Measurements from ENCODE around the gene PUS7L.
"Not testable (repeated sequence)": the region's sequence is repeated elsewhere in the genome, so short reads cannot be mapped to it uniquely, and the experiment has no call there.

PUS7L gene

GRCh38 chr12:43696154-43696553 lies 62.4 kb downstream of the PUS7L start:
- Histone ChIP-seq H4K20me1 (no peaks in the 10 kb centered on the region), H3K36me3 (no peaks in the 10 kb centered on the region), H3K4me3 (no peak overlapping the region), H3K27me3 (no peaks in the 10 kb centered on the region), H3K4me2 (peak overlapping the region in 10 of 11 experiments; percentile 4 to 65 (median 24); a peak in 12 of 22 replicates), H3K27ac (peak overlapping the region in 1 of 11 experiments; percentile 9; a peak in 1 of 22 replicates), H3K9ac (no peak overlapping the region), H3K4me1 (peaks cover 21 to 39% (median 34%) of the 10 kb centered on the region in 10 experiments), H3K9me3 (replicated peaks in 1 of 11) (peaks cover 0 to 22% (median 10%) of the 10 kb centered on the region in 11 experiments; a peak in 13 of 22 replicates)
- TF ChIP-seq Cebpa-rat (IDR thresholded peaks at IDR 0.05), result no peak

- no peak for TF ChIP-seq Cebpa-rat (IDR thresholded peaks at IDR 0.05)
- no peak overlapping the region for H3K4me3 ChIP-seq
- H3K4me1 ChIP-seq, result peaks cover 21 to 39% (median 35%) of the 10 kb centered on the region in 10 experiments
- H3K9ac ChIP-seq, result no peak overlapping the region
- no peaks in the 10 kb centered on the region for H4K20me1 ChIP-seq
- H3K27ac ChIP-seq, result no peak overlapping the region
- peaks cover 5 to 21% (median 18%) of the 10 kb centered on the region in 11 experiments; a peak in 17 of 22 replicates for H3K9me3 ChIP-seq (replicated peaks in 1 of 11)
- H3K36me3 ChIP-seq, result no peaks in the 10 kb centered on the region
- no peak overlapping the region for H3K4me2 ChIP-seq
- H3K27me3 ChIP-seq, result no peaks in the 10 kb centered on the region
Measured at GRCh38 chr12:43694879-43695278, 63.7 kb downstream of the PUS7L start.

DNA sequence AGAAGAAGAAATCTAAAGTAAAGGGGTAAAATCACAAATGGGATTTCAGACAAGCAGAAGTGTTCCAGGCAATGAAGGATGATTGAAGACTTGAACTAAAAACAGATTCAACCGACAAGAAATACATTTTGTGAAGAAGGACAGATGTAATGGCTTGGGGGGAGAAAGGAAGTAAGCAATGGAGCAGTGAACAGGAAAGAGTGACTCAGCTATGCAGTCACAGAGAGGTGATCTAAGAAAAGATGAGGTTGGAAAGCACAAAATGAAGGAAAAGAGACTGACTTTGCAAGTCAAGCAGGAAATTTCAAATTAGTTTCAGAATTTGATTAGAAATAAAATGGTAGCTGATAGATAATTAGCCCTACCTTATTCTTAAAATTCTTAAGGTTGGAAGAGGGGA lies 66.5 kb downstream of the PUS7L start:
- H3K36me3 ChIP-seq, result no peaks in the 10 kb centered on the region
- H3K4me3 ChIP-seq, result 0 out of 20 replicates have a peak overlapping the region, but pooled peaks of 1 of the 10 experiments have one; percentile 25
- peak overlapping the region in 8 of 11 experiments; percentile 18 to 71 (median 60); a peak in 14 of 22 replicates for H3K27ac ChIP-seq
- H3K9ac ChIP-seq, result peak overlapping the region in 1 of 11 experiments; percentile 7; a peak in 2 of 22 replicates
- no peaks in the 10 kb centered on the region for H3K27me3 ChIP-seq
- TF ChIP-seq Cebpa-rat (IDR thresholded peaks at IDR 0.05), result no peak
- no peaks in the 10 kb centered on the region for H4K20me1 ChIP-seq
- H3K9me3 ChIP-seq (replicated peaks in 1 of 11), result peaks cover 8 to 42% (median 33%) of the 10 kb centered on the region in 11 experiments; a peak in 19 of 22 replicates
- peaks cover 21 to 54% (median 40%) of the 10 kb centered on the region in 10 experiments for H3K4me1 ChIP-seq
- peak overlapping the region; percentile 39 to 79 (median 58) for H3K4me2 ChIP-seq

- not testable (repeated sequence) for H3K4me3 ChIP-seq, H3K27me3 ChIP-seq, H4K20me1 ChIP-seq, H3K4me2 ChIP-seq, H3K27ac ChIP-seq, H3K36me3 ChIP-seq, H3K9ac ChIP-seq
- H3K9me3 ChIP-seq (replicated peaks in 1 of 11), result peaks cover 8 to 32% (median 20%) of the 10 kb centered on the region in 11 experiments; a peak in 18 of 22 replicates
- H3K4me1 ChIP-seq, result peaks cover 0 to 23% (median 12%) of the 10 kb centered on the region in 10 experiments; a peak in 11 of 20 replicates
Measured at GRCh38 chr12:43685491-43685890, 73.1 kb downstream of the PUS7L start.

DNA sequence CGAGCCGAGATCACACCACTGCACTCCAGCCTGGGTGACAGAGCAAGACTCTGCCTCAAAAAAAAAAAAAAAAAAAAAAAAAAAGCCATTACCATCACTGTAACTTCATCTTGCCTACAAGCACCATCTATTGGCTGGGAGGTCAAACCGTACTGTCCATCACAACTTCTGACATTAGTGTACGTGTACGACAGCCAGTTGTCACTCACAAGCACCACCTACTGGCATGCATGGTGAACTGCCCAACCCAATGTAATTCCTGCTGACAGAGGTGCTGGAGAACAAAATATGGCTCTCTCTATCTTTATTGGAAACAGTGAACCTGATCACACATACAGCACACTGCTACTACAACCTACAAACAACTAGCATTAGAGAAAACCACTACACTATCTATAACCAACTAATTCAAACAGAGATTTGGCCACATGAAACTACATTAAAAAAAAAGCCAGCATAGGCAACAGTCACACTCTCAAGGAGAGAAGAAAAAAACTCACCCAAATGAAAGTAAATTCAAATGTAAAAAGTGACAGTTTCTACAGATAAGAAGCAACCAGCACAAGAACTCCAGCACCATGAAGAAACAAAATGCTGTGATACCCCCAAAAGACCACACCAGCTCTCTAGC lies 82.3 kb downstream of the PUS7L start:
- H3K4me3 ChIP-seq, result no peak overlapping the region
- H3K4me2 ChIP-seq, result no peak overlapping the region
- H3K36me3 ChIP-seq, result no peaks in the 10 kb centered on the region
- H3K27me3 ChIP-seq, result no peaks in the 10 kb centered on the region
- H3K9ac ChIP-seq, result no peak overlapping the region
- H3K9me3 ChIP-seq (replicated peaks in 1 of 11), result peaks cover 0 to 17% (median 11%) of the 10 kb centered on the region in 11 experiments; a peak in 11 of 22 replicates
- no peaks in the 10 kb centered on the region for H4K20me1 ChIP-seq
- no peak overlapping the region for H3K27ac ChIP-seq
- H3K4me1 ChIP-seq, result peaks cover 0 to 8% (median 2%) of the 10 kb centered on the region in 10 experiments; a peak in 5 of 20 replicates
- no peak for TF ChIP-seq Cebpa-rat (IDR thresholded peaks at IDR 0.05)

DNA sequence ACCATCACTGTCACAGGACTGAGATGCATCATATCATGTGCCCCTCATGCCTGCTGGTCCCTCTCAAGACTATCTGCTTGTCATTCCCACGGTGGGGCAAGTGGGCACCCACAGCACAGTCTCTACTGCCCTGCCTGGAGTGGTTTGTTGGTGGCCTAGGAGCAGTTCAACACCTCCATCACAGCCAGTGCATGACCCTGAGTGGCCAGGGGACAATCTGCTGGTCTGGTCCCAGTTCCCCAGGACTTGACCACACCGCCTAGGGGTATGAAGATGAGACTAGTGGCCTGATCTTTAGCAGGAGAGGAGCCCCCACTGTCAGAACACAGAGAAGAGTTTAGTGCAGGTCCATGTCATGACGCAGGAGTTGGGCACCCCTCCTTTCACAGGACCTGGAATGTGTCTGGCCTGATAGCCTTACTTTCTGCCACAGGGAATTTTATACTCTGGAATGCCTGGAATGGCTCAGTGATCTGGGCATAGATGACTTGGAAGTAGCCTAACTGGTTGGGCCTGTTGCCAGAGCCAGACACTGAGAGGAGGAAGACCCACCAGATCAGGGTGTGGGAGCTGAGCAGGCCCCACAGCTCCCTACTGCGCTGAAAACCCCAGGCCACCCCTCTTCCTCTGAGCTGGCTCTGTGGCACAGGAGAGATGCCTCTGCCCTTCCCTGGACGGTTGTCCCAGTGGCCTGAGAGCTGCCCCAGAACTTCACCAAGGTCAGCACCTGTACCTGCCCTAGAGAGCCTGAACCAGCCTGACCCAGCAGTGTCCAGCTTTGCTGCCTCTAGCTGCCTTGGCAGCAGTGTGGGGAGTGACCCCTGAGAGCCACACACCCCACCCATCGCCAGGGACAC lies 83.3 kb downstream of the PUS7L start:
- Histone ChIP-seq H3K4me1 (peaks cover 0 to 8% (median 2%) of the 10 kb centered on the region in 10 experiments; a peak in 5 of 20 replicates), H4K20me1 (no peaks in the 10 kb centered on the region), H3K4me2 (peak overlapping the region in 2 of 11 experiments; percentile 1 to 34; a peak in 2 of 22 replicates), H3K36me3 (no peaks in the 10 kb centered on the region), H3K9ac (no peak overlapping the region), H3K27ac (no peak overlapping the region), H3K27me3 (no peaks in the 10 kb centered on the region), H3K9me3 (replicated peaks in 1 of 11) (peaks cover 0 to 17% (median 11%) of the 10 kb centered on the region in 11 experiments; a peak in 11 of 22 replicates), H3K4me3 (no peak overlapping the region)
- no peak for TF ChIP-seq Cebpa-rat (IDR thresholded peaks at IDR 0.05)

- Histone ChIP-seq H3K9ac (no peak overlapping the region), H3K4me1 (peaks cover 0 to 9% (median 1%) of the 10 kb centered on the region in 10 experiments; a peak in 6 of 20 replicates), H3K4me3 (no peak overlapping the region), H3K4me2 (no peak overlapping the region), H4K20me1 (no peaks in the 10 kb centered on the region), H3K9me3 (replicated peaks in 1 of 11) (no peaks in the 10 kb centered on the region), H3K27ac (no peak overlapping the region), H3K27me3 (no peaks in the 10 kb centered on the region), H3K36me3 (no peaks in the 10 kb centered on the region)
- TF ChIP-seq Cebpa-rat (IDR thresholded peaks at IDR 0.05), result no peak
Measured at GRCh38 chr12:43669373-43669772, 89.2 kb downstream of the PUS7L start.

All from BLaER1 treated with 17β-estradiol and CSF1 and Interleukin-3, amounts not matched to agents 10 nM and 100 nM (cell line).